ENCODE data around the gene UBAC1. TPM values are rescaled to one million over a fixed set of nuclear protein-coding genes. Genes with fewer than 3 reads are reported as not detected.
"Not testable (repeated sequence)": the region's sequence is repeated elsewhere in the genome, so short reads cannot be mapped to it uniquely, and the experiment has no call there.

UBAC1 gene
- total and polyA plus RNA-seq, 5 donors from 2014 or later, result 17.8 to 27.7 (median 23.8) TPM

DNA sequence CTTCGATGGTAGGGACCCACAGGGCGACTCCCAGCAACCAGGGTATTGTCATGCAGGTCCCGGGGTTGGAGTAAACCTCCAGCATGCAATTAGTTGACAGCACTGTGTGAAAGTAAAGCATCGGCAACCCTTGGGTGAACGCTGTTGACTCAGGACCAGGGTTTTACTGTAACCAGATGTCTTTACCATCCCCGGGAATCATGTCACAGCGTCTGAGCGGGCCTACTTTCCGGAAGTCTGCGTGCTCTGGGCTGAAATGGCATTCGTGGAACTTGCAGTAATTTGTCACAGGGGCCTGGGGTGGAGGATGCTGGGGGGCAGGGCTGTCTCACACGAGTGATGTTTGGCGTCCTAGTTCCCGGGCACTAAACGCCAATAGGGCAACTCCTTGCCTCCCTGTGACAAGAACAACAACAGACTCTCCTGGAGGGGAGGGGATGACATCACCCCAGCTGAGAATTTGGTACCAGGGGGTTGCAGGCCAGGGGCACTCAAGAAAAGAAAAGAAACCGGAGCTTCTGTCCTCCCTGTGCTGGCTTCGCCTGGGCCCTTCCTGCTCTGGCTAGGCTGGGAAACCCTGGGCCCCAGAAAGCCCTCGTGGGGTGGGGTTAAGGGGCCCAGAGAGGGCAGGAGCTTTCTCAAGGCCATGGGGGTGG, 10.1 kb upstream of the UBAC1 start:
- Histone ChIP-seq H3K27ac (ENCODE audit: insufficient read depth, low read length, poor library complexity, severe bottlenecking) (no peak overlapping the region), H3K4me1 (ENCODE audit: control insufficient read depth, insufficient read depth, low read length, poor library complexity, severe bottlenecking) (no peaks in the 10 kb centered on the region), H3K36me3 (ENCODE audit: control insufficient read depth, insufficient read depth, low read length) (no peaks in the 10 kb centered on the region), H3K27me3 (ENCODE audit: control insufficient read depth, insufficient read depth, low read length) (no peaks in the 10 kb centered on the region), H3K9me3 (ENCODE audit: control insufficient read depth in 2 of 2, low read length in 2 of 2) (no peaks in the 10 kb centered on the region), H3K4me3 (ENCODE audit: low read depth, low read length) (no peak overlapping the region)
- no peak overlapping the region for H3K4me3 Mint-ChIP-seq
- H3K9me3 Mint-ChIP-seq, result no peaks in the 10 kb centered on the region
- DNase-seq (no peak), ATAC-seq (ENCODE audit: low read depth in 2 of 2) (no peak)
- no peak overlapping the region for H3K27ac Mint-ChIP-seq
- H3K27me3 Mint-ChIP-seq, result peaks cover 5% of the 10 kb centered on the region
- H3K36me3 Mint-ChIP-seq, result no peaks in the 10 kb centered on the region
- peaks cover 0 to 10% (median 7%) of the 10 kb centered on the region in 4 donors for H3K4me1 Mint-ChIP-seq

DNA sequence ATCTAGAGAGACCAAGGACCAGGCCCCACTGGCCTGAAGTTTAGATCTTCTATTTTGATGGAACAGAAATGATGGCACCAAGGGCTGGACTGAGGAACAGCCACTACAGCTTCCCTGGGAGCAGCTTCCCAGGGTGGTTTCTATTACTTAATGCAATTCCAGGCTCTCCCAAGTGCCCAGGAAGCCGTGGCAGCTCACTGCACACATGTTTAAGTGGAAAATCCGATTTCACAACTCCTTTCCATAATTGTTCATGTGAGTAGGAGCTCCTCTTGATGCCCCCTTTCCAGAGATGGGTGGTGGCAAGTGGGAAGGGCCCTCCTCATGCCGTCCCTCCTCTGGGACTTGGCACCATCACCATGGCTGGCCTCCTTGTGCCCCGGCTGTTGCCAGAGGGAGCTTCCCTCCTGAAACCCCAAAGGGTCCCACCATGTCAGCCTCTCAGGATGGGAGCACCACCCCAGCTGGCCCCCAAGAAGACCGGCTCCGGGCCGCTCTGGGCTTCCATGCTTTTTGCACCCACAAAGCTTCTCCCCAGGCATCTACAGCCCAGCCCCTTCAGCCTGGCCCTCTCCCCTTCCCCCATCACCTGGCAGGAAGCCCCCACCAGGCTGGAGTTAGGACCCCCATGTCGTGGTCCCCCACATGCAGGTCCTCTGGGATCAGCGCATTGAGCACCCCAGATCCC, 9.1 kb upstream of the UBAC1 start:
- Mint-ChIP-seq H3K27me3 (peaks cover 8% of the 10 kb centered on the region), H3K27ac (no peak overlapping the region), H3K36me3 (no peaks in the 10 kb centered on the region), H3K4me3 (peak overlapping the region in 1 of 4 donors; percentile 22), H3K4me1 (peaks cover 0 to 10% (median 7%) of the 10 kb centered on the region in 4 donors), H3K9me3 (no peaks in the 10 kb centered on the region)
- no peak overlapping the region for H3K27ac ChIP-seq (ENCODE audit: insufficient read depth, low read length, poor library complexity, severe bottlenecking)
- no peaks in the 10 kb centered on the region for H3K27me3 ChIP-seq (ENCODE audit: control insufficient read depth, insufficient read depth, low read length)
- H3K36me3 ChIP-seq (ENCODE audit: control insufficient read depth, insufficient read depth, low read length), result no peaks in the 10 kb centered on the region
- H3K4me3 ChIP-seq (ENCODE audit: low read depth, low read length), result no peak overlapping the region
- ATAC-seq (ENCODE audit: low read depth in 2 of 2), result no peak
- no peak for DNase-seq
- H3K4me1 ChIP-seq (ENCODE audit: control insufficient read depth, insufficient read depth, low read length, poor library complexity, severe bottlenecking), result no peaks in the 10 kb centered on the region
- no peaks in the 10 kb centered on the region for H3K9me3 ChIP-seq (ENCODE audit: control insufficient read depth in 2 of 2, low read length in 2 of 2)

GRCh38 chr9:135969064-135969683, 8.0 kb upstream of the UBAC1 start:
- no peaks in the 10 kb centered on the region for H3K36me3 ChIP-seq (ENCODE audit: control insufficient read depth, insufficient read depth, low read length)
- Mint-ChIP-seq H3K27ac (no peak overlapping the region), H3K9me3 (no peaks in the 10 kb centered on the region), H3K4me1 (peaks cover 0 to 10% (median 7%) of the 10 kb centered on the region in 4 donors), H3K36me3 (no peaks in the 10 kb centered on the region), H3K27me3 (peaks cover 9% of the 10 kb centered on the region), H3K4me3 (peak overlapping the region in 1 of 4 donors; percentile 53)
- H3K27ac ChIP-seq (ENCODE audit: insufficient read depth, low read length, poor library complexity, severe bottlenecking), result no peak overlapping the region
- no peak for ATAC-seq (ENCODE audit: low read depth in 2 of 2)
- DNase-seq, result no peak
- H3K4me3 ChIP-seq (ENCODE audit: low read depth, low read length), result no peak overlapping the region
- no peaks in the 10 kb centered on the region for H3K9me3 ChIP-seq (ENCODE audit: control insufficient read depth in 2 of 2, low read length in 2 of 2)
- H3K4me1 ChIP-seq (ENCODE audit: control insufficient read depth, insufficient read depth, low read length, poor library complexity, severe bottlenecking), result no peaks in the 10 kb centered on the region
- no peaks in the 10 kb centered on the region for H3K27me3 ChIP-seq (ENCODE audit: control insufficient read depth, insufficient read depth, low read length)

DNA sequence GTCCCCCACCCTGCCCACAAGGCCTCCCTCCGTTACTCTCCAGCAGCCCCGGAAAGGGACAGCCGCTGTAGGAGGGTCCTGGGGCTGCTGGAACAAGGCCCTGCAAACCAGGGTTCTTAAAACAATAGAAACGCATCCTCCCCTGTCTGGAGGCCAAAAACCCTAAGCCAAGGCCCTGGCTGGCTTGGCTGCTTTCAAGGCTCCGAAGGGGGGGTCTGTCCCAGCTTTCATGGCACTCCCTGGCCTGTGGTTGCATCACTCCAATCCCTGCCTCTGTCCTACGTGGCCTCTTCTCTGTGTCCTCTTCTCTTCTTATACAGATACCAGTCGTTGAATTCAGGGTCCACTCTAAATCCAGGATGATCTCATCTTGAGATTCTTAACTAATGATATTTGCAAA, 7.4 kb upstream of the UBAC1 start:
- H3K27ac ChIP-seq (ENCODE audit: insufficient read depth, low read length, poor library complexity, severe bottlenecking), result no peak overlapping the region
- H3K4me3 Mint-ChIP-seq, result no peak overlapping the region
- H3K4me3 ChIP-seq (ENCODE audit: low read depth, low read length), result no peak overlapping the region
- no peaks in the 10 kb centered on the region for H3K9me3 ChIP-seq (ENCODE audit: control insufficient read depth in 2 of 2, low read length in 2 of 2)
- H3K4me1 Mint-ChIP-seq, result peaks cover 0 to 10% (median 7%) of the 10 kb centered on the region in 4 donors
- H3K9me3 Mint-ChIP-seq, result no peaks in the 10 kb centered on the region
- H3K27me3 Mint-ChIP-seq, result peaks cover 9% of the 10 kb centered on the region
- no peaks in the 10 kb centered on the region for H3K4me1 ChIP-seq (ENCODE audit: control insufficient read depth, insufficient read depth, low read length, poor library complexity, severe bottlenecking)
- no peak for ATAC-seq (ENCODE audit: low read depth in 2 of 2)
- H3K27ac Mint-ChIP-seq, result no peak overlapping the region
- no peaks in the 10 kb centered on the region for H3K36me3 Mint-ChIP-seq
- no peaks in the 10 kb centered on the region for H3K27me3 ChIP-seq (ENCODE audit: control insufficient read depth, insufficient read depth, low read length)
- no peak for DNase-seq
- H3K36me3 ChIP-seq (ENCODE audit: control insufficient read depth, insufficient read depth, low read length), result no peaks in the 10 kb centered on the region

DNA sequence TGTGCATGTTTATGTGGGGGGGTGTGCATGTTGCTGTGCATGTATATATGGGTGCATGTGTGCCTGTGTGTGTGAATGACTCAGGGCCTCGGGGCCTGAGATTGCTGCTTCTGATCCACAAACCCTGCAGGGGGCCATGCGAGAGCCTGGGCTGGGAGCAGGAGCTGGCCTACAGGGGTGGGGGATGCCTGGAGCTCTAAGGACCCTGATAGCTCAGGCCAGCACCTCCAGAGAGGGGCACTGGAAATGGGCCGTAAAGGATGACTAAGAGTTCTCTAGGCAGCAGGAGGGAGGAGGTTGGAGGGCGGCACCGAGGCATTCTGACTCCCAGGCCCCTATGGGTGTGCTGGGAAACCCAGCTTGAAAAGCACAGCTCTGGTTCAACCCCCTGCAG, 6.9 kb upstream of the UBAC1 start:
- Histone ChIP-seq H3K9me3 (ENCODE audit: control insufficient read depth in 2 of 2, low read length in 2 of 2) (no peaks in the 10 kb centered on the region), H3K4me1 (ENCODE audit: control insufficient read depth, insufficient read depth, low read length, poor library complexity, severe bottlenecking) (no peaks in the 10 kb centered on the region), H3K27ac (ENCODE audit: insufficient read depth, low read length, poor library complexity, severe bottlenecking) (no peak overlapping the region), H3K27me3 (ENCODE audit: control insufficient read depth, insufficient read depth, low read length) (no peaks in the 10 kb centered on the region), H3K4me3 (ENCODE audit: low read depth, low read length) (no peak overlapping the region), H3K36me3 (ENCODE audit: control insufficient read depth, insufficient read depth, low read length) (no peaks in the 10 kb centered on the region)
- H3K27ac Mint-ChIP-seq, result peak overlapping the region in 1 of 3 donors; percentile 72
- peaks cover 13% of the 10 kb centered on the region for H3K27me3 Mint-ChIP-seq
- no peaks in the 10 kb centered on the region for H3K36me3 Mint-ChIP-seq
- H3K4me1 Mint-ChIP-seq, result peaks cover 0 to 8% (median 6%) of the 10 kb centered on the region in 4 donors
- H3K4me3 Mint-ChIP-seq, result peak overlapping the region in 1 of 4 donors; percentile 20
- ATAC-seq (ENCODE audit: low read depth in 2 of 2) (no peak), DNase-seq (no peak)
- no peaks in the 10 kb centered on the region for H3K9me3 Mint-ChIP-seq

GRCh38 chr9:135966916-135967260, 5.7 kb upstream of the UBAC1 start:
- not testable (repeated sequence) for H3K36me3 Mint-ChIP-seq; DNase-seq; H3K4me3 ChIP-seq (ENCODE audit: low read depth, low read length); ATAC-seq (ENCODE audit: low read depth in 2 of 2); H3K4me1 ChIP-seq (ENCODE audit: control insufficient read depth, insufficient read depth, low read length, poor library complexity, severe bottlenecking); H3K27me3 ChIP-seq (ENCODE audit: control insufficient read depth, insufficient read depth, low read length); H3K9me3 ChIP-seq (ENCODE audit: control insufficient read depth in 2 of 2, low read length in 2 of 2); H3K27ac Mint-ChIP-seq; H3K27ac ChIP-seq (ENCODE audit: insufficient read depth, low read length, poor library complexity, severe bottlenecking); H3K36me3 ChIP-seq (ENCODE audit: control insufficient read depth, insufficient read depth, low read length); H3K4me3 Mint-ChIP-seq; H3K9me3 Mint-ChIP-seq
- peaks cover 20% of the 10 kb centered on the region for H3K27me3 Mint-ChIP-seq
- peaks cover 0 to 15% (median 9%) of the 10 kb centered on the region in 4 donors for H3K4me1 Mint-ChIP-seq

DNA sequence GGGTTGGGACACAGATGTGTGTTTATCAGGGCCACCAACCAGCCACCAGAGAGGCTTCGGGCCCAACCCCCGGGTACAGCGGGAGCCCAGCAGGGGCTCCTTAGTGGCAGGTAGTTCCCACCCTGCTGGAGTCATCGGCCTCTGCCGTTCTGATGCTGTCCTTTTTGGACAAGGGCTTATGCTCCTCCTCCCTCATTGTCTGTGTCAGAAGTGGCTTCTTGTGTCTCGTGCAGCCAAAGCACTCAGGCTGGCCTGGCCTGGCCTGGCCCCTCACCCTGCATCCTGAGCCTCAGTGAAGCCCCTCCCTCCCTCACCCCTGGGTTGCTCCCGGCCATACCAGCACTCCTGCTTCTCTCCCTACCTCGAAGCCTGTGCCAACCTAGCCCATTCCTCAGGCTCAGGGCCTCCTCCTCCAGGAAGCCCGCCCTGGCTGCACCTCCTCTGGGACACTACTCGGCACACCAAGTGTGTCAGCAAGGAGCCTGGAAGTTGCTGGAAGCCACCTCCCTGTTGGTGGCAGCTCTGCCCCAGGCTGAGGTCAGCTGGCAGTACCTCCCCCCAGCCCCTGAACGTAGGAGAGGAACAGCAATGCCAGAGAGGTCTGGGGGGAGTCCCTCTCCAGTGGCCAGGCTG, 4.1 kb upstream of the UBAC1 start:
- Mint-ChIP-seq H3K4me3 (peak overlapping the region in 1 of 4 donors; percentile 10), H3K27ac (no peak overlapping the region), H3K9me3 (no peaks in the 10 kb centered on the region), H3K4me1 (peaks cover 5 to 23% (median 11%) of the 10 kb centered on the region in 4 donors), H3K27me3 (peaks cover 26% of the 10 kb centered on the region), H3K36me3 (no peaks in the 10 kb centered on the region)
- ATAC-seq (ENCODE audit: low read depth in 2 of 2), result no peak
- Histone ChIP-seq H3K4me3 (ENCODE audit: low read depth, low read length) (no peak overlapping the region), H3K27me3 (ENCODE audit: control insufficient read depth, insufficient read depth, low read length) (no peaks in the 10 kb centered on the region), H3K9me3 (ENCODE audit: control insufficient read depth in 2 of 2, low read length in 2 of 2) (no peaks in the 10 kb centered on the region), H3K27ac (ENCODE audit: insufficient read depth, low read length, poor library complexity, severe bottlenecking) (no peak overlapping the region), H3K4me1 (ENCODE audit: control insufficient read depth, insufficient read depth, low read length, poor library complexity, severe bottlenecking) (peaks cover 11% of the 10 kb centered on the region), H3K36me3 (ENCODE audit: control insufficient read depth, insufficient read depth, low read length) (no peaks in the 10 kb centered on the region)
- no peak for DNase-seq

All from CD4-positive, CD25-positive, alpha-beta regulatory T cell (primary cell).